AG04449 (cell line): Measurements from ENCODE around the gene PGAP6.
"Not testable (repeated sequence)": the region's sequence is repeated elsewhere in the genome, so short reads cannot be mapped to it uniquely, and the experiment has no call there.

ENCODE experiments used
- CTCF ChIA-PET: fragments of 350-600 bp; formaldehyde crosslinking; extraction: SDS; loops from one replicate; lab custom pipeline; 2021; ENCODE audit warnings: antibody characterized with exemption; lab: Yijun Ruan, JAX
- POLR2A ChIA-PET: fragments of 400-600, 350-600 bp; formaldehyde crosslinking; extraction: SDS; loops from one replicate; lab custom pipeline; 2020; ENCODE audit warnings: antibody characterized with exemption, inconsistent platforms; lab: Yijun Ruan, JAX
- DNase-seq: peaks from one replicate; pipeline ENCODE4 v3.0.0-alpha.2; 2010; ENCODE audit warnings: low read depth, low spot score
- H3K4me3 ChIP-seq: 2 replicates; pipeline ENCODE4 v1.5.1; 2011; ENCODE audit warnings: low read depth, mild to moderate bottlenecking, control low read depth, low read length
- TF ChIP-seq, protein P1 (sequence below): IDR thresholded peaks from one replicate; pipeline ENCODE4 v1.5.1; 2011; ENCODE audit warnings: mild to moderate bottlenecking, moderate library complexity, low read length, control low read depth, inconsistent platforms; ENCODE audit not compliant: insufficient read depth; ENCODE audit errors: missing control alignments

Gene PGAP6

DNA sequence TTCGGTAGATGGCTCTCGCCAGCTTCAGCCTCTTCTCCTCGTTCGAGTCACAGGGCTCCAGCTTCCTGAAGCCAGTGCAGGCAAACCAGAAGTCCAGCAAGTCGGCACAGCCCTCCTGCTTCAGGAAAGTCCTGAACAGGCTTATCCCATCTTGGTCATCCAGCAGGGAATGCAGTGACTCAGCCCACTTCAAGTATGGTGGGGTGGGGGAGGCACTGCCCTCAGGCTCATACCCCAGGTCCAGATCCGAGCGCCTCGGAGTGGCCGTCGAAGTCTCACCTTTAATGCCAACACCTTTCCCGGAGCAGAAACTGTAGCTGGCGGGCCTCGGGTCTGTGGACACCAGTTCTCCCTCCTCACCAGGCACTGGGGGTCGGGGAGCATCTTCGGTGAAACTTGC lies 35.2 kb downstream of the PGAP6 start:
- ChIA-PET POLR2A (no interaction called here), CTCF (no interaction called here)
- DNase-seq: no peak
- TF ChIP-seq, protein P1, sequence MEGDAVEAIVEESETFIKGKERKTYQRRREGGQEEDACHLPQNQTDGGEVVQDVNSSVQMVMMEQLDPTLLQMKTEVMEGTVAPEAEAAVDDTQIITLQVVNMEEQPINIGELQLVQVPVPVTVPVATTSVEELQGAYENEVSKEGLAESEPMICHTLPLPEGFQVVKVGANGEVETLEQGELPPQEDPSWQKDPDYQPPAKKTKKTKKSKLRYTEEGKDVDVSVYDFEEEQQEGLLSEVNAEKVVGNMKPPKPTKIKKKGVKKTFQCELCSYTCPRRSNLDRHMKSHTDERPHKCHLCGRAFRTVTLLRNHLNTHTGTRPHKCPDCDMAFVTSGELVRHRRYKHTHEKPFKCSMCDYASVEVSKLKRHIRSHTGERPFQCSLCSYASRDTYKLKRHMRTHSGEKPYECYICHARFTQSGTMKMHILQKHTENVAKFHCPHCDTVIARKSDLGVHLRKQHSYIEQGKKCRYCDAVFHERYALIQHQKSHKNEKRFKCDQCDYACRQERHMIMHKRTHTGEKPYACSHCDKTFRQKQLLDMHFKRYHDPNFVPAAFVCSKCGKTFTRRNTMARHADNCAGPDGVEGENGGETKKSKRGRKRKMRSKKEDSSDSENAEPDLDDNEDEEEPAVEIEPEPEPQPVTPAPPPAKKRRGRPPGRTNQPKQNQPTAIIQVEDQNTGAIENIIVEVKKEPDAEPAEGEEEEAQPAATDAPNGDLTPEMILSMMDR: no peak
- H3K4me3 ChIP-seq: no peak overlapping the region

DNA sequence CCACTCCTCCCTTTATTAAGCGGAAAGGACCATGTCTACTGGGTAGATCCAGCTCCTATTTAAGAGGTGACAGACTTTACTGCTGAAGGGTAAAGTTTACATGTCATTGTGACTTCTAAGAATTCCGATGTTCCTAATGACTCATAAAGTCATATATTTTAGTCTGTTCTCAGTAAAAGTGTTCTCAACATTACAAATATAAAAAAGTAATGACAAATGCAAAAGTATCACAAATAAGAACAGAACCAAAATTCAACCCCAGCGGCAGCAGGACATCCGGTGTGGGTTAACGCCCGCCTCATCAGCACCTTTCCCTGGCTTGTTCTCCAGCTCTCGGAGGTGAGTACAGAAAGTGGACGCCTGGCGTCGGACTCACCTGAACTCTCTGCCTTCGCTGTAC lies 36.0 kb downstream of the PGAP6 start:
- DNase-seq: no peak
- H3K4me3 ChIP-seq: no peak overlapping the region
- ChIA-PET CTCF (interaction anchor here (1.1 kb wide), 2 partner anchors 10 to 227 kb away, joined by 3 read pairs; no protein-coding TSS in a partner anchor), POLR2A (no interaction called here)
- TF ChIP-seq, protein P1: no peak

GRCh38 chr16:342455-343213 lies 39.1 kb downstream of the PGAP6 start:
- CTCF ChIA-PET: interaction anchor here (1.2 to 2.8 kb wide), 2 partner anchors 9 to 109 kb away, joined by 3 to 14 read pairs; partner anchors contain the start of genes AXIN1 and FAM234A
- POLR2A ChIA-PET: no interaction called here
- H3K4me3 ChIP-seq: no peak overlapping the region
- TF ChIP-seq, protein P1: no peak
- no peak for DNase-seq

DNA sequence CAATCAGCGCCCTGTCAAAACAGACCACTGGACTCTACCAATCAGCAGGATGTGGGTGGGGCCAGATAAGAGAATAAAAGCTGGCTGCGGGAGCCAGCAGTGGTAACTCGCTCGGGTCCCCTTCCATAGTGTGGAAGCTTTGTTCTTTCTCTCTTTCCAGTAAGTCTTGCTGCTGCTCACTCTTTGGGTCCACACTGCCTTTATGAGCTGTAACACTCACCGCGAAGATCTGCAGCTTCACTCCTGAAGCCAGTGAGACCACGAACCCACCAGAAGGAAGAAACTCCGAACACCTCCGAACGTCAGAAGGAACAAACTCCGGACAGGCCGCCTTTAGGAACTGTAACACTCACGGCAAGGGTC lies 39.8 kb downstream of the PGAP6 start:
- POLR2A ChIA-PET, H3K4me3 ChIP-seq, DNase-seq: not testable (repeated sequence)
- CTCF ChIA-PET: interaction anchor here (2.8 kb wide), 1 partner anchor 10 kb away, joined by 14 read pairs; the partner anchor contains the start of gene AXIN1

DNA sequence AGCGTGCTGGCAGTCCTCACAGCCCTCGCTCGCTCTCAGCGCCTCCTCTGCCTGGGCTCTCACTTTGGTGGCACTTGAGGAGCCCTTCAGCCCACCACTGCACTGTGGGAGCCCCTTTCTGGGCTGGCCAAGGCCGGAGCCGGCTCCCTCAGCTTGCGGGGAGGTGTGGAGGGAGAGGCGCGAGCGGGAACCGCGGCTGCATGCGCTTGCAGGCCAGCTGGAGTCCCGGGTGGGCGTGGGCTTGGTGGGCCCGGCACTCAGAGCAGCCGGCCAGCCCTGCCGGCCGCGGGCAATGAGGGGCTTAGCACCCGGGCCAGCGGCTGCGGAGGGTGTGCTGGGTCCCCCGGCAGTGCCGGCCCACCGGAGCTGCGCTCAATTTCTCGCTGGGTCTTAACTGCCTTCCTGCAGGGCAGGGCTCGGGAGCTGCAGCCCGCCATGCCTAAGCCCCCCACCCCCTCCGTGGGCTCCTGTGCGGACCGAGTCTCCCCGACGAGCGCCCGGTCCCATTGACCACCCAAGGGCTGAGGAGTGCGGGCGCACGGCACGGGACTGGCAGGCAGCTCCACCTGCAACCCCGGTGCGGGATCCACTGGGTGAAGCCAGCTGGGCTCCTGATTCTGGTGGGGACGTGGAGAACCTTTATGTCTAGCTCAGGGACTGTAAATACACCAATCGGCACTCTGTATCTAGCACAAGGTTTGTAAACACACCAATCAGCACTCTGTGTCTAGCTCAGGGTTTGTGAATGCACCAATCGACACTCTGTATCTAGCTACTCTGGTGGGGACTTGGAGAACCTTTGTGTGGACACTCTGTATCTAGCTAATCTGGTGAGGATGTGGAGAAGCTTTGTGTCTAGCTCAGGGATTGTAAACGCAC lies 40.4 kb downstream of the PGAP6 start:
- DNase-seq, H3K4me3 ChIP-seq, POLR2A ChIA-PET: not testable (repeated sequence)
- CTCF ChIA-PET: interaction anchor here (1.0 to 2.8 kb wide), 2 partner anchors 9 to 10 kb away, joined by 3 to 14 read pairs; partner anchors contain the start of gene AXIN1

DNA sequence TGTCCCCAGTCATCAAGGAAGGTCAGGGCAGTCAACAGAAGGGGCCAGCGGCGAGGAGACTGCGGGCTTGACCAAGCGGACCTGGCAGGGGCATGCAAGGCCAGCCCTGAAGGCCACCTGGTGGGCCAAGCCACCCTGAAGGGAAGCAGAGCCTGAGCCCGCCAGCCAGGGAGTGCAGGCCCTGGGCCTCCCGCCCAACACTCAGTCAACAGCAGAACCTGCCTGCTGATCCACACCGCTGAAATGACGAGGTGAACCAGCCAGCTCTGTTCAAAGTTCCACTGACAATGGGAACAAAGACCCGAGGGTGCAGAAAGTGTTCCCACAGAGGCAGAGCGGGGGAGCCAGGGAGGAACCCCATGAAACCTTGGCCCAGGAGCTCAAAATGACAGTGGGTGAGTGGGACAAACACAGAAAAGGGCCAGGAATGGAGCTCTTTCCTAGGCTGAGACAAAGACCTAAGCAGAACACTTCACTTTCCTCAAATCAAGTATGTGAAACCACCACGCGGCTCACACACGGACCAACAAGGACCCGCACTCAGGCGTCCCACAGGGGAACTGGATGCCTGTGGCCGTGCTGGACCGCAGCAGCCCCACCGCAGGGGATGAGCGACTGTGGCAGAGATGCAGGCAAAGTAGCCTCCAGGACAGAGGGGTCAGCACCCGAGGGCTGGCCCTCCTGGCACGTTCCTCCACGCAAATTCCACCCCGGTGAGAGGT lies 41.2 kb downstream of the PGAP6 start:
- no peak for DNase-seq
- TF ChIP-seq, protein P1: no peak
- H3K4me3 ChIP-seq: no peak overlapping the region
- ChIA-PET CTCF (interaction anchor here (1.0 kb wide), 1 partner anchor 10 kb away, joined by 3 read pairs; no protein-coding TSS in a partner anchor), POLR2A (no interaction called here)

DNA sequence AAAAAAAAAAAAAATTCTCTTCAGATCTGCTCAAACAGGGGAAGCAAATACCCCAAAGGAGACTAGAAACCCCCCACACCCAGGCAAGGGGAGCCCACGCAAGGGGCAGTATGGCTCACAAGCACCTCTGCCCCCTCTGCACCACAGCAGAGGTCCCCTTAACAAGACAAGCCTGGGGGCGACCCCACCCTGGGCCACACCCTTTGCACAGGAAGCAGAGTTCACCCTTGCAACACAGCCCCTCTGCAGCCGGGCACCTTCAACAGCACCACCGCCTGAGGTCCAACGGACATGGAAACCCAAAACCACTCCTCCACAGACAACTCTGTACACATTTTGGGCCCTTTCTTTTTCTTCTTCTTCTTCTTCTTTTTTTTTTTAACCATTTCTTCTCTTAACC lies 42.1 kb downstream of the PGAP6 start:
- H3K4me3 ChIP-seq: no peak overlapping the region
- no peak for DNase-seq
- POLR2A ChIA-PET: no interaction called here
- TF ChIP-seq, protein P1: no peak
- CTCF ChIA-PET: interaction anchor here (1.6 kb wide), 1 partner anchor 11 kb away, joined by 3 read pairs; no protein-coding TSS in a partner anchor
